ENCODE data around the gene CCT5.
"Not testable (repeated sequence)": the region's sequence is repeated elsewhere in the genome, so short reads cannot be mapped to it uniquely, and the experiment has no call there.

CCT5 gene

DNA sequence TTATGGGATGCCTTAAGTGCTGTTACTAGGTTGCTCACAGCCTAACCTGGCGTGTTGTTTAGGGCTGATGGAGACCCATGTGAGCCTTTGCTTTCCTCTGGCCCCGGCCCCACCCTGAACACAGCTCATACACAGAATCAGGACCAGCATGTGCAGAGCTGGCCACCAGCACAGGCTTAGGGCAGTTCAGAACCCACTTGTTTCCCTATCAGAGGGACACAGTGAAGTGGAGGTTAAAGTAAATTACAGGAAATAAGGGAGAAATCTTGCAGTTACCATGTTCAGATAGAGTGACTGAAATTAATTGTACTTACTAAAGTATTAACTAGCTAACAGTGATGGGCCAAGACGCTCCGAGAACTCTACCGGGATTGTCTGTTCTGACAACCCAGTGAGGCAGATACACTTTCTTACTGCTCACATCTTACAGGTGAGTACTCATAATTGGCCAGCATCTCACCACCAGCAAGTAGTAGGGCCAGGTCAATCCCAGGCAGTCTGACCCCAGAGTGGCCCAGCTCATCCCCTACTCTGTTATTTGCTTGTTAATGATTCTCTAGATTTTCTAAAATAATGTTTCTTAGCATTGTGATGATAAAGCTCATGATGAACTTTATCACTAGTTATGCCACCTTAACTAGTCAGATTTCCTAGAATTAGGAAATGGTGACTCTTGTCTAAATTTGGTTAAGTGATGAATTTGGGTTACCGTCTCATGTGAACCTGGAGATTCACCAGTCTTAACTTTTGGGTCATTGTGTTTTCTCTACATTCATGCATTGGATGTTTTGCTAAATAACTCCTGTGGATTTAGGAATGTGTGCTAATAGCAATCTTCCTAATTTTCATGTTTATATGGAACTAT is 15.4 kb downstream of the CCT5 start:
- no peak for TF ChIP-seq CTCF (IDR thresholded peaks at IDR 0.05; ENCODE audit: borderline replicate concordance, insufficient read depth, low read depth, low read length)
- H3K4me3 ChIP-seq (ENCODE audit: low read depth, low read length) = no peak overlapping the region

DNA sequence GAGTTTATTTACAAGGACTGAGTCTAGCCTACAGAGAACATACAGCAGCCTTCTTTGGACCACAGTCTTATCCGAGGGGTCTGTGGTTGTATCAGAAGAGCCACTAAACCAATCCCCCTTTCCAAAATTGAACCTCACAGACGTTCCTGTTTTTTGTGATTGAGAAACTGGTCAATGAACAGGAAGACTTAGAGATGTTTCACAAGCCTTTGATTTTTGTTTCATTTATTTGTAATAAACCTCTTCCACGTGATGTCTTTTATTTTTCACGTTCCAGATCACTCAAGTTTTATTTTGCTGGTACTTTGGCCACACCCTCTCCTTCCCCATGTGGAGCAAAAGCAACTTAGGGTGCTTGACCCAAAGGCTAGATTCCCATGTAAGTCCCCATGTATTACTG is 16.1 kb downstream of the CCT5 start:
- no peak for TF ChIP-seq CTCF (IDR thresholded peaks at IDR 0.05; ENCODE audit: borderline replicate concordance, insufficient read depth, low read depth, low read length)

DNA sequence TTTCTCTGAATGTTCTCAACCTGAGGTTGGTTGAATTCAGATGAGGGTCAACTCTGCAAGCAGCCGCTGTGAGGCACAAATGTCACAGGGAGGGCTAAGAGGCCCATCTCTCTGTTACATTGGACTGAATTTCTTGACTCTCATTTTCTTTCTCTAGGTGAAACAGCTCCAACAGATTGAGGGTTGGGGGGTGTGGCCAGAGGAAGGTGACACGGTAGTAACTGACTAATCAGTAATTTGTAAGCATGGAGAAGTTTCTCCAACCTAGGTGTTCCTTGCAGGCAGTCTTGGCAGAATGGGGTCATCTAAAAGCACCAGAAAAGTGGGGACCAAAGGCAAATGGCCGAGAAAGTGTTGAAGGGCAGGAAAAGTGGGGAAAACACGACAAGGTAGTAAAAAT is 16.8 kb downstream of the CCT5 start:
- no peak for TF ChIP-seq CTCF (IDR thresholded peaks at IDR 0.05; ENCODE audit: borderline replicate concordance, insufficient read depth, low read depth, low read length)
- no peak overlapping the region for H3K4me3 ChIP-seq (ENCODE audit: low read depth, low read length)

More for the DNA sequence above, 16.1 kb downstream of the CCT5 start:
- H3K4me3 ChIP-seq (ENCODE audit: low read depth, low read length) = no peak overlapping the region

DNA sequence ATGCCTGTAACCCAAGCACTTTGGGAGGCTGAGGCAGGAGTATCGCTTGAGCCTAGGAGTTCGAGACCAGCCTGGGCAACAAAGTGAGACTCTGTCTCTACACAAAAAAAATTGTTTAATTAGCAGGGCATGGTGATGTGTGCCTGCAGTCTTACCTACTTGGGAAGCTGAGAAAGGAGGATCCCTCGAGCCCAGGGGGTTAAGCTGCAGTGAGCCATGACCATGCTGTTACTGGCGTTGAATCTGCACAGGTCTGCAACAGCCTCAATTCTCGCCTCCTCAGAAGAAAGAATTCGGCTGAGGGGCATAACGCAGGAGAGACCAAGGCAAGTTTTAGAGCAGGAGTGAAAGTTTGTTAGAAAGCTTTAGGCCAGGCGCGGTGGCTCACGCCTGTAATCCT is 18.0 kb downstream of the CCT5 start:
- no peak for TF ChIP-seq CTCF (IDR thresholded peaks at IDR 0.05; ENCODE audit: borderline replicate concordance, insufficient read depth, low read depth, low read length)
- no peak overlapping the region for H3K4me3 ChIP-seq (ENCODE audit: low read depth, low read length)

DNA sequence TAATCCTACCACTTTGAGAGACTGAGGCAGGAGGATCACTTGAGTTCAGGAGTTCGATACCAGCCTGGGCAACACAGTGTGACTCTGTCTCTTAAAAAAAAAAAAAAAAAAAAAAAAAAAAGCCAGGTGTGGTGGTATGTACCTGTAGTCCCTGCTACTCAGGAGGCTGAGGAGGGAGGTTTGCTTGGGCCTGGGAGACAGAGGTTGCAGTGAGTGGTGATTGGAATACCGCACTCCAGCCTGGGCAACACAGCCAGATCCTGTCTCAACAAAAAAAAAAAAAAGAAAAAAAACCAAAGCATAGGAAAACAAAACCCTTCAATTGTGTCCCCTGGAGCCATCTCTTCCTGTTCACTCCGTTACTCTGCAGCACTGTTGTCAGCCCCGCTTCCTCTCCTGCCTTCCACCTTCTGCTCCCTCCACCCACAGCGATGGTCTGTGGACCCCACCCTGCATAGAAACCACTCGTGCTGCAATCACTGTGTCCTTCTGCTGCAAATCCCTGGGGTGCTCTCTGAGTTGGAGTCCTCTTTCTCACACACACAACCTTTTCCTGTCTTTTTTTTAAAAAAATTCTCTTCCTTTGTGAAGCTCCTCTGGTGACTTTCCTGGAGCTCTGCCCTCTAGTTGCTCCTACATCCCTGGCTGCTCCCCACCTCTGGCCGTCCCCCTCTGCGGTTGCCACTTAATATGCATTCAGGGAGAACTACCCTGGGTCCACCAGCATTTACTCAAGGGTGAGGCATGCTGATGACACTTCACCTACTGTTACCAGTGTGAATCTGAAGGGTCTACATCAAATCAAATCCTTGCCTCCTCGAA is 22.2 kb downstream of the CCT5 start:
- TF ChIP-seq CTCF (IDR thresholded peaks at IDR 0.05; ENCODE audit: borderline replicate concordance, insufficient read depth, low read depth, low read length) = no peak
- no peak overlapping the region for H3K4me3 ChIP-seq (ENCODE audit: low read depth, low read length)

- H3K4me3 ChIP-seq (ENCODE audit: low read depth, low read length) = not testable (repeated sequence)
Measured at GRCh38 chr5:10272875-10273209, 22.8 kb downstream of the CCT5 start.

GRCh38 chr5:10275460-10275859 is 25.4 kb downstream of the CCT5 start:
- no peak for TF ChIP-seq CTCF (IDR thresholded peaks at IDR 0.05; ENCODE audit: borderline replicate concordance, insufficient read depth, low read depth, low read length)
- H3K4me3 ChIP-seq (ENCODE audit: low read depth, low read length) = no peak overlapping the region

All from GM12875 (cell line).